ENCODE data around the gene EGF.
"Not testable (repeated sequence)": the region's sequence is repeated elsewhere in the genome, so short reads cannot be mapped to it uniquely, and the experiment has no call there.

The EGF gene

GRCh38 chr4:109912706-109913595, at the start of gene EGF:
EGF (plus strand) TSS chr4:109912883; CDS start chr4:109913336, 453 bp downstream.
- no peak for DNase-seq

- DNase-seq = no peak
Measured at GRCh38 chr4:109864134-109864533, 48.5 kb upstream of the EGF start.

- no peak for DNase-seq
Measured at GRCh38 chr4:109870061-109870460, 42.6 kb upstream of the EGF start.

- DNase-seq = no peak
Measured at GRCh38 chr4:109872065-109872464, 40.6 kb upstream of the EGF start.

GRCh38 chr4:109872950-109873656, 39.6 kb upstream of the EGF start:
- DNase-seq = no peak

GRCh38 chr4:109873791-109874514, 38.7 kb upstream of the EGF start:
- no peak for DNase-seq

- no peak for DNase-seq
Measured at GRCh38 chr4:109875106-109875505, 37.6 kb upstream of the EGF start.

- DNase-seq = not testable (repeated sequence)
Measured at GRCh38 chr4:109875553-109875952, 37.1 kb upstream of the EGF start.

- no peak for DNase-seq
Measured at GRCh38 chr4:109876634-109877265, 35.9 kb upstream of the EGF start.

GRCh38 chr4:109877400-109877799, 35.3 kb upstream of the EGF start:
- DNase-seq = no peak

GRCh38 chr4:109878355-109878754, 34.3 kb upstream of the EGF start:
- no peak for DNase-seq

- DNase-seq = no peak
Measured at GRCh38 chr4:109879081-109879480, 33.6 kb upstream of the EGF start.

- DNase-seq = no peak
Measured at GRCh38 chr4:109879636-109880314, 32.9 kb upstream of the EGF start.

GRCh38 chr4:109886303-109886702, 26.4 kb upstream of the EGF start:
- DNase-seq = no peak

GRCh38 chr4:109887071-109887470, 25.6 kb upstream of the EGF start:
- DNase-seq = no peak

GRCh38 chr4:109890076-109890475, 22.6 kb upstream of the EGF start:
- no peak for DNase-seq

- DNase-seq = no peak
Measured at GRCh38 chr4:109902559-109903251, 10.0 kb upstream of the EGF start.

GRCh38 chr4:109908731-109909130, 4.0 kb upstream of the EGF start:
- no peak for DNase-seq

GRCh38 chr4:109910256-109910655, 2.4 kb upstream of the EGF start:
- no peak for DNase-seq

- no peak for DNase-seq
Measured at GRCh38 chr4:109913596-109914241, 1.0 kb downstream of the EGF start.

GRCh38 chr4:109914322-109914721, 1.6 kb downstream of the EGF start:
- DNase-seq = no peak

All from NCI-H774 (cell line).